ENCODE measurements around the gene BTN3A1. TPM values are rescaled to one million over a fixed set of nuclear protein-coding genes. Genes with fewer than 3 reads are reported as not detected.

The BTN3A1 gene
- total and polyA plus RNA-seq, 2 of the 8 experiments (the other 6 are each of a cell fraction or from before 2014, with no cell fraction given): 4.7 to 5.6 TPM

DNA sequence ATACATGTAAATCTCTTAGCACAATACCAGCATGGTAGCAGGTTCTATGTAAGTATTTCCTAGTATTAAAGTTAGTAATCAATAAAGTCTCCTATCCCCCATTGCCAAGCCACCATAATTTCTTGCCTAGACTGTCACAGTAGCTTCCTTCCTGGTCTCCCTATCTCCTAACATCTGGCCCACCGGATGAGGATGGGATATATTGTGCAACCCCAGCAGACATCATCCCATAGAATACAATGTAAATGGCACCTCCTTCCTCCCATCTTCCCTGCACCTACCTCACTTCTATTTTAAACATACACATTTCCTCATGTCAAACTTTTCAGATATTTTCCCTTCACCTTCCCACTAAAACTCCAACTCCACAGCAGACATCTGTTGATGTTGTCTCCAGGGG lies 3.5 kb upstream of the BTN3A1 start:
- Histone ChIP-seq H3K9me3 (ENCODE audit: insufficient read depth in 2 of 2, low read depth in 1 of 2, low read length in 1 of 2) (no peaks in the 10 kb centered on the region), H3K4me1 (replicated peaks in 1 of 4; ENCODE audit: control insufficient read depth in 3 of 4, insufficient read depth in 4 of 4, low read length in 3 of 4) (no peaks in the 10 kb centered on the region), H3K4me2 (ENCODE audit: insufficient read depth in 1 of 2, low read depth in 2 of 2, low read length in 2 of 2) (no peak overlapping the region), H4K91ac (replicated peaks; ENCODE audit: insufficient read length, low read length) (no peak overlapping the region), H3K4me3 (ENCODE audit: extremely low read depth in 1 of 4, insufficient read depth in 2 of 4, low read depth in 3 of 4, low read length in 4 of 4) (no peak overlapping the region), H3K56ac (replicated peaks; ENCODE audit: insufficient read length, low read depth, low read length) (no peak overlapping the region), H2BK20ac (ENCODE audit: low read length) (no peak overlapping the region), H2AFZ (ENCODE audit: low read length) (no peak overlapping the region), H4K20me1 (replicated peaks in 1 of 2; ENCODE audit: control insufficient read depth in 1 of 2, insufficient read depth in 2 of 2, low read length in 2 of 2) (no peaks in the 10 kb centered on the region), H3K23me2 (ENCODE audit: low read depth, low read length) (no peaks in the 10 kb centered on the region; the same call in 1 of the 2 replicates), H4K8ac (ENCODE audit: extremely low read depth, insufficient read depth, low read length) (no peak overlapping the region), H3K18ac (ENCODE audit: extremely low read depth, low read length) (no peak overlapping the region), H3K79me1 (ENCODE audit: low read depth, low read length) (no peaks in the 10 kb centered on the region), H3K27ac (ENCODE audit: low read depth, low read length) (no peak overlapping the region), H3K23ac (ENCODE audit: insufficient read length) (no peak overlapping the region), H3K14ac (ENCODE audit: insufficient read length) (no peak overlapping the region), H3K36me3 (ENCODE audit: control insufficient read depth in 2 of 4, insufficient read depth in 4 of 4, low read length in 3 of 4) (no peaks in the 10 kb centered on the region), H3K79me2 (ENCODE audit: control insufficient read depth in 1 of 2, insufficient read depth in 2 of 2, low read length in 2 of 2) (no peaks in the 10 kb centered on the region), H3K4ac (replicated peaks; ENCODE audit: insufficient read length, low read depth, low read length) (no peak overlapping the region), H2AK5ac (ENCODE audit: low read depth, low read length) (no peak overlapping the region), H2BK15ac (ENCODE audit: low read length) (no peak overlapping the region), H2BK12ac (ENCODE audit: low read depth, low read length) (no peak overlapping the region), H3K9ac (replicated peaks in 1 of 4; ENCODE audit: extremely low read depth in 1 of 4, low read depth in 3 of 4, low read length in 3 of 4) (no peak overlapping the region), H2BK120ac (replicated peaks; ENCODE audit: low read depth, low read length) (no peak overlapping the region), H2BK5ac (ENCODE audit: low read depth, low read length) (no peak overlapping the region), H3K27me3 (replicated peaks in 1 of 4; ENCODE audit: control insufficient read depth in 3 of 4, extremely low read depth in 1 of 4, insufficient read depth in 3 of 4, low read length in 3 of 4) (no peaks in the 10 kb centered on the region), H4K5ac (ENCODE audit: insufficient read length, low read depth, low read length) (no peak overlapping the region)
- FAIRE-seq (no peak), DNase-seq (ENCODE audit: low read depth in 1 of 2, low spot score in 2 of 2) (no peak)
- no peak for TF ChIP-seq ASH2L (IDR thresholded peaks at IDR 0.05; ENCODE audit: low read length)
- WGBS, 2 experiments (ENCODE audit: extremely low coverage in 1 of 2, insufficient coverage in 1 of 2, insufficient read length in 1 of 2, insufficient replicate concordance in 2 of 2, low coverage in 1 of 2, low lambda C conversion rate in 2 of 2, missing lambda C conversion rate in 1 of 2): 95% methylated on average over 1 of the region's 1 CpG; no CpG with 5 or more reads in 1 of the 2 experiments
- CTCF ChIA-PET (ENCODE audit: partially characterized antibody): no interaction called here
- POLR2A ChIA-PET (ENCODE audit: partially characterized antibody): no interaction called here

Measured in H1 (cell line).